SK-N-SH treated with all-trans-retinoic acid at 6 μM for 48 hours (cell line): Measurements from ENCODE around the gene PKP4.

Experiments
- ATAC-seq: fragments of 200-7000 bp; cut with Tn5 transposase; 3 replicates; pipeline ENCODE4 v1.9.1; 2020; ENCODE audit warnings: mild to moderate bottlenecking, moderate library complexity
- ARNTL ChIP-seq: fragments of 450-650 bp; formaldehyde crosslinking; IDR thresholded peaks from 2 replicates; pipeline ENCODE4 v1.5.0; 2020; ENCODE audit warnings: low read depth, mild to moderate bottlenecking, moderate library complexity, borderline replicate concordance
- BACH2 ChIP-seq: fragments of 250-450 bp; sonication (Bioruptor Pico); IDR thresholded peaks from 2 replicates; pipeline ENCODE4 v1.9.0; 2021; ENCODE audit warnings: mild to moderate bottlenecking, borderline replicate concordance
- CSDC2 ChIP-seq: fragments of 250-450 bp; sonication (Bioruptor Pico); IDR thresholded peaks from 2 replicates; pipeline ENCODE4 v1.5.0; 2020; ENCODE audit warnings: mild to moderate bottlenecking, moderate library complexity
- ESRRG ChIP-seq: fragments of 250-450 bp; sonication (Bioruptor Pico); IDR thresholded peaks from 2 replicates; pipeline ENCODE4 v1.6.1; 2021; ENCODE audit warnings: mild to moderate bottlenecking
- GLIS3 ChIP-seq: fragments of 250-450 bp; sonication (Bioruptor Pico); IDR thresholded peaks from 2 replicates; pipeline ENCODE4 v1.5.0; 2020; ENCODE audit warnings: mild to moderate bottlenecking, moderate library complexity
- ISL1 ChIP-seq: fragments of 250-450 bp; sonication (Bioruptor Pico); IDR thresholded peaks from 2 replicates; pipeline ENCODE4 v2.1.2; 2022; ENCODE audit warnings: mild to moderate bottlenecking, moderate library complexity
- OSR1 ChIP-seq: fragments of 250-450 bp; sonication (Bioruptor Pico); IDR thresholded peaks from 2 replicates; pipeline ENCODE4 v1.8.0; 2022; ENCODE audit warnings: moderate library complexity, mild to moderate bottlenecking, inconsistent platforms
- PPARA ChIP-seq: fragments of 250-450 bp; sonication (Bioruptor Pico); IDR thresholded peaks from 2 replicates; pipeline ENCODE4 v1.5.0; 2020; ENCODE audit warnings: mild to moderate bottlenecking, borderline replicate concordance
- RARB ChIP-seq: fragments of 250-450 bp; sonication (Bioruptor Pico); IDR thresholded peaks from 2 replicates; pipeline ENCODE4 v1.8.0; 2021; ENCODE audit warnings: mild to moderate bottlenecking, moderate library complexity
- SNAI2 ChIP-seq: fragments of 250-450 bp; sonication (Bioruptor Pico); IDR thresholded peaks from 2 replicates; pipeline ENCODE4 v1.5.0; 2020; ENCODE audit warnings: mild to moderate bottlenecking, moderate library complexity
- TCF4 ChIP-seq: fragments of 250-450 bp; sonication (Bioruptor Pico); IDR thresholded peaks from 2 replicates; pipeline ENCODE4 v1.8.0; 2021; ENCODE audit warnings: mild to moderate bottlenecking, moderate library complexity, borderline replicate concordance
- TOX ChIP-seq: fragments of 250-450 bp; sonication (Bioruptor Pico); IDR thresholded peaks from 2 replicates; pipeline ENCODE4 v1.8.0; 2021; ENCODE audit warnings: mild to moderate bottlenecking, moderate library complexity, borderline replicate concordance
- ZC3H10 ChIP-seq: fragments of 250-450 bp; sonication (Bioruptor Pico); IDR thresholded peaks from 2 replicates; pipeline ENCODE4 v1.5.1; 2021; ENCODE audit warnings: mild to moderate bottlenecking, moderate library complexity
- ZNF565 ChIP-seq: fragments of 450-650 bp; formaldehyde crosslinking; conservative IDR thresholded peaks from 2 replicates; pipeline ENCODE4 v1.5.0; 2020; ENCODE audit warnings: low read depth, mild to moderate bottlenecking, moderate library complexity
- ZNF70 ChIP-seq: fragments of 450-650 bp; formaldehyde crosslinking; IDR thresholded peaks from 2 replicates; pipeline ENCODE4 v1.5.0; 2020; ENCODE audit warnings: mild to moderate bottlenecking, moderate library complexity
- ZNF8 ChIP-seq: fragments of 450-650 bp; formaldehyde crosslinking; IDR thresholded peaks from 2 replicates; pipeline ENCODE4 v1.5.0; 2020; ENCODE audit warnings: mild to moderate bottlenecking, moderate library complexity
- TF ChIP-seq, protein P1 (sequence below): fragments of 250-450 bp; sonication (Bioruptor Pico); IDR thresholded peaks from 2 replicates; pipeline ENCODE4 v1.8.0; 2021; ENCODE audit warnings: low read depth, mild to moderate bottlenecking, moderate library complexity, borderline replicate concordance
- TF ChIP-seq, protein P2 (sequence below): fragments of 250-450 bp; sonication (Bioruptor Pico); IDR thresholded peaks from 2 replicates; pipeline ENCODE4 v1.8.0; 2020; ENCODE audit warnings: mild to moderate bottlenecking, moderate library complexity, borderline replicate concordance
- TF ChIP-seq, protein P3 (sequence below): fragments of 250-450 bp; sonication (Bioruptor Pico); IDR thresholded peaks from 2 replicates; pipeline ENCODE4 v1.5.1; 2021; ENCODE audit warnings: mild to moderate bottlenecking, moderate library complexity
- TF ChIP-seq, protein P4 (sequence below): fragments of 250-450 bp; sonication (Bioruptor Pico); IDR thresholded peaks from 2 replicates; pipeline ENCODE4 v1.5.0; 2020; ENCODE audit warnings: mild to moderate bottlenecking, moderate library complexity

The PKP4 gene

DNA sequence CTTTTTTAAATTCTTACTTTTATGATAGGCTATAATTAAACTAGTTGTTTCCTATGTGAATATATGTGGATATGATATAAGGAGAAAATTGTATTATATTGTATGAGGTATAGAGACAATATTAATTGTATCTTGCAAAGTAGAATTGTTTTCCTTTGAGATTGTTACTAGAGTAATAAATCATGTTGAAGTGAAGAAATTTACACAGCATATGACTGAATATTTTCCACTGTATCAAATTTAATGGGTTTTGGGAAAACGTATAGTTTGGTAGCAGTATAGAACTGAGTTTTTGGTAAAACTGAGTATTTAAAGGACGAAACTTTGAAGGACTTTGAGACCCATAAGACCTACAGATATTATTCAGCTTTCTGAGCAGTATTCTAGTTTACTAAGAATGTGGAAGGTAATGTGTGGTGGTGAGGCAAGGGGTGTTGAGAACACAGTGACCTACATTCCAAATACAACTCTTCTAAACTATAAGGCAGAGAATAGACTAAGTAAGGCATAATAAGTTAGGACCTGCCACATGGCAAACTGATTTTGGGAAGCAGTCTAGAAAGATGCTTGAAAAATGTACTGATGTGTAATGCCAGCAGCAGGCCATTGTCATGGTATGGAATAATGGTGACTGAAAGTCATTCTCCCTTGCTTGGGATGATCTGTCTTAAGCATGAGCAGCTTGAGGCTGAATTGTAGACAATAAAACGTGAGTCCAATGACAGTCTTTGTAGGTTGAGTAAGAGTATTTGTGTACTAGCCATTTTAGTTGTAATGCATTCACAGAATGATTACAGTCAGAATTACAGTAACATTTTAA lies 29.6 kb downstream of the PKP4 start:
- TF ChIP-seq, protein P1, sequence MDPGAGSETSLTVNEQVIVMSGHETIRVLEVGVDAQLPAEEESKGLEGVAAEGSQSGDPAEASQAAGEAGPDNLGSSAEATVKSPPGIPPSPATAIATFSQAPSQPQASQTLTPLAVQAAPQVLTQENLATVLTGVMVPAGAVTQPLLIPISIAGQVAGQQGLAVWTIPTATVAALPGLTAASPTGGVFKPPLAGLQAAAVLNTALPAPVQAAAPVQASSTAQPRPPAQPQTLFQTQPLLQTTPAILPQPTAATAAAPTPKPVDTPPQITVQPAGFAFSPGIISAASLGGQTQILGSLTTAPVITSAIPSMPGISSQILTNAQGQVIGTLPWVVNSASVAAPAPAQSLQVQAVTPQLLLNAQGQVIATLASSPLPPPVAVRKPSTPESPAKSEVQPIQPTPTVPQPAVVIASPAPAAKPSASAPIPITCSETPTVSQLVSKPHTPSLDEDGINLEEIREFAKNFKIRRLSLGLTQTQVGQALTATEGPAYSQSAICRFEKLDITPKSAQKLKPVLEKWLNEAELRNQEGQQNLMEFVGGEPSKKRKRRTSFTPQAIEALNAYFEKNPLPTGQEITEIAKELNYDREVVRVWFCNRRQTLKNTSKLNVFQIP = no peak
- TF ChIP-seq SNAI2 (CRISPR knock-in tag) (no peak), TCF4 (CRISPR knock-in tag) (no peak), ZNF565 (CRISPR knock-in tag) (no peak), GLIS3 (CRISPR knock-in tag) (no peak), ISL1 (CRISPR knock-in tag) (no peak), OSR1 (CRISPR knock-in tag) (no peak), RARB (CRISPR knock-in tag) (no peak), CSDC2 (CRISPR knock-in tag) (no peak), ESRRG (CRISPR knock-in tag) (no peak), ARNTL (CRISPR knock-in tag) (no peak), TOX (CRISPR knock-in tag) (no peak), ZNF8 (CRISPR knock-in tag) (no peak), ZNF70 (CRISPR knock-in tag) (no peak), PPARA (CRISPR knock-in tag) (no peak)
- TF ChIP-seq, protein P2, sequence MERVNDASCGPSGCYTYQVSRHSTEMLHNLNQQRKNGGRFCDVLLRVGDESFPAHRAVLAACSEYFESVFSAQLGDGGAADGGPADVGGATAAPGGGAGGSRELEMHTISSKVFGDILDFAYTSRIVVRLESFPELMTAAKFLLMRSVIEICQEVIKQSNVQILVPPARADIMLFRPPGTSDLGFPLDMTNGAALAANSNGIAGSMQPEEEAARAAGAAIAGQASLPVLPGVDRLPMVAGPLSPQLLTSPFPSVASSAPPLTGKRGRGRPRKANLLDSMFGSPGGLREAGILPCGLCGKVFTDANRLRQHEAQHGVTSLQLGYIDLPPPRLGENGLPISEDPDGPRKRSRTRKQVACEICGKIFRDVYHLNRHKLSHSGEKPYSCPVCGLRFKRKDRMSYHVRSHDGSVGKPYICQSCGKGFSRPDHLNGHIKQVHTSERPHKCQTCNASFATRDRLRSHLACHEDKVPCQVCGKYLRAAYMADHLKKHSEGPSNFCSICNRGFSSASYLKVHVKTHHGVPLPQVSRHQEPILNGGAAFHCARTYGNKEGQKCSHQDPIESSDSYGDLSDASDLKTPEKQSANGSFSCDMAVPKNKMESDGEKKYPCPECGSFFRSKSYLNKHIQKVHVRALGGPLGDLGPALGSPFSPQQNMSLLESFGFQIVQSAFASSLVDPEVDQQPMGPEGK (CRISPR knock-in tag) = no peak
- TF ChIP-seq, protein P3, sequence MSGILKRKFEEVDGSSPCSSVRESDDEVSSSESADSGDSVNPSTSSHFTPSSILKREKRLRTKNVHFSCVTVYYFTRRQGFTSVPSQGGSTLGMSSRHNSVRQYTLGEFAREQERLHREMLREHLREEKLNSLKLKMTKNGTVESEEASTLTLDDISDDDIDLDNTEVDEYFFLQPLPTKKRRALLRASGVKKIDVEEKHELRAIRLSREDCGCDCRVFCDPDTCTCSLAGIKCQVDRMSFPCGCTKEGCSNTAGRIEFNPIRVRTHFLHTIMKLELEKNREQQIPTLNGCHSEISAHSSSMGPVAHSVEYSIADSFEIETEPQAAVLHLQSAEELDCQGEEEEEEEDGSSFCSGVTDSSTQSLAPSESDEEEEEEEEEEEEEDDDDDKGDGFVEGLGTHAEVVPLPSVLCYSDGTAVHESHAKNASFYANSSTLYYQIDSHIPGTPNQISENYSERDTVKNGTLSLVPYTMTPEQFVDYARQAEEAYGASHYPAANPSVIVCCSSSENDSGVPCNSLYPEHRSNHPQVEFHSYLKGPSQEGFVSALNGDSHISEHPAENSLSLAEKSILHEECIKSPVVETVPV (CRISPR knock-in tag) = no peak
- TF ChIP-seq, protein P4, sequence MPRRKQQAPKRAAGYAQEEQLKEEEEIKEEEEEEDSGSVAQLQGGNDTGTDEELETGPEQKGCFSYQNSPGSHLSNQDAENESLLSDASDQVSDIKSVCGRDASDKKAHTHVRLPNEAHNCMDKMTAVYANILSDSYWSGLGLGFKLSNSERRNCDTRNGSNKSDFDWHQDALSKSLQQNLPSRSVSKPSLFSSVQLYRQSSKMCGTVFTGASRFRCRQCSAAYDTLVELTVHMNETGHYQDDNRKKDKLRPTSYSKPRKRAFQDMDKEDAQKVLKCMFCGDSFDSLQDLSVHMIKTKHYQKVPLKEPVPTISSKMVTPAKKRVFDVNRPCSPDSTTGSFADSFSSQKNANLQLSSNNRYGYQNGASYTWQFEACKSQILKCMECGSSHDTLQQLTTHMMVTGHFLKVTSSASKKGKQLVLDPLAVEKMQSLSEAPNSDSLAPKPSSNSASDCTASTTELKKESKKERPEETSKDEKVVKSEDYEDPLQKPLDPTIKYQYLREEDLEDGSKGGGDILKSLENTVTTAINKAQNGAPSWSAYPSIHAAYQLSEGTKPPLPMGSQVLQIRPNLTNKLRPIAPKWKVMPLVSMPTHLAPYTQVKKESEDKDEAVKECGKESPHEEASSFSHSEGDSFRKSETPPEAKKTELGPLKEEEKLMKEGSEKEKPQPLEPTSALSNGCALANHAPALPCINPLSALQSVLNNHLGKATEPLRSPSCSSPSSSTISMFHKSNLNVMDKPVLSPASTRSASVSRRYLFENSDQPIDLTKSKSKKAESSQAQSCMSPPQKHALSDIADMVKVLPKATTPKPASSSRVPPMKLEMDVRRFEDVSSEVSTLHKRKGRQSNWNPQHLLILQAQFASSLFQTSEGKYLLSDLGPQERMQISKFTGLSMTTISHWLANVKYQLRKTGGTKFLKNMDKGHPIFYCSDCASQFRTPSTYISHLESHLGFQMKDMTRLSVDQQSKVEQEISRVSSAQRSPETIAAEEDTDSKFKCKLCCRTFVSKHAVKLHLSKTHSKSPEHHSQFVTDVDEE (CRISPR knock-in tag) = no peak
- ATAC-seq = no peak

DNA sequence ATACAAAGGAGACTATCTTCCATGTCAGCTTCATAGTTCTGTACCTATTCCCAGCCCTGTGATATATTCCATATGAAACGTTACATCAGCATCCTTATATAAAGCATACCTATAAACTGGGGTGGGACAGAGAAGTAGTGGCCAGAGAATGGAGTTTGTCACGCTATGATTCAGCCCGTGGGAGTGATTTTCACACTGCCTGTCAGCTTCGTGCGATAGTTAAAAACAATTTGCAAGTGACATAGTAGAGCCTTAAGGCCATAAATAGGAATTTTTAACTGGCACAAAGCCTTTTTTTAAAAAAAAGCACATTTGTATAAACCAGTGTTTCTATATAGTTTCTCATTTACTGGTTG lies 30.2 kb downstream of the PKP4 start:
- TF ChIP-seq BACH2 (CRISPR knock-in tag) (no peak), ZC3H10 (CRISPR knock-in tag) (no peak), ISL1 (CRISPR knock-in tag) (no peak)
- TF ChIP-seq, protein P3 (CRISPR knock-in tag) = no peak
- TF ChIP-seq, protein P2 (CRISPR knock-in tag) = no peak
- ATAC-seq = no peak
